Astrocyte (in vitro differentiated cells and primary cell): ENCODE measurements around the gene HBP1. TPM values are rescaled to one million over a fixed set of nuclear protein-coding genes. Genes with fewer than 3 reads are reported as not detected.

Experiments used
- DNase-seq: peaks from one replicate; pipeline ENCODE4 v3.0.0-alpha.2; 2010; ENCODE audit warnings: low read depth
- FAIRE-seq: peaks from 2 replicates; lab custom pipeline; 2011; peaks lifted over from hg19 to GRCh38; lab: Jason Lieb, UNC
- H2AFZ ChIP-seq: 2 replicates; pipeline ENCODE4 v1.6.0; 2012; ENCODE audit warnings: low read depth, low read length, inconsistent platforms
- H3K27ac ChIP-seq: 2 replicates; pipeline ENCODE4 v1.5.1; 2011; ENCODE audit warnings: low read depth, low read length, inconsistent platforms
- H3K27me3 ChIP-seq: 2 replicates; pipeline ENCODE4 v1.6.0; 2011; ENCODE audit warnings: low read length, inconsistent platforms; ENCODE audit not compliant: insufficient read depth
- H3K36me3 ChIP-seq: 2 replicates; pipeline ENCODE4 v1.5.1; 2011; ENCODE audit warnings: low read length, inconsistent platforms; ENCODE audit not compliant: insufficient read depth
- H3K4me1 ChIP-seq: 2 replicates; pipeline ENCODE4 v1.5.1; 2011; ENCODE audit warnings: low read length, inconsistent platforms; ENCODE audit not compliant: insufficient read depth
- H3K4me2 ChIP-seq: 2 replicates; pipeline ENCODE4 v1.6.0; 2012; ENCODE audit warnings: low read length, inconsistent platforms
- H3K4me3 ChIP-seq: 2 replicates; pipeline ENCODE4 v1.5.1; 2011; ENCODE audit warnings: low read depth, mild to moderate bottlenecking, low read length, inconsistent platforms; ENCODE audit not compliant: insufficient read depth
- H3K79me2 ChIP-seq: 2 replicates; pipeline ENCODE4 v1.6.0; 2012; ENCODE audit warnings: mild to moderate bottlenecking, low read length, inconsistent platforms; ENCODE audit not compliant: insufficient read depth
- H3K9ac ChIP-seq: 2 replicates; pipeline ENCODE4 v1.6.0; 2012; ENCODE audit warnings: mild to moderate bottlenecking, low read length, inconsistent platforms
- H3K9me3 ChIP-seq: 2 replicates; pipeline ENCODE4 v1.5.1; 2012; ENCODE audit warnings: low read depth, mild to moderate bottlenecking, low read length, inconsistent platforms; ENCODE audit not compliant: insufficient read depth
- H4K20me1 ChIP-seq: 2 replicates; pipeline ENCODE4 v1.6.0; 2012; ENCODE audit warnings: low read length, inconsistent platforms; ENCODE audit not compliant: insufficient read depth
- H3K27ac Mint-ChIP-seq: one replicate; pipeline ENCODE4 v1.8.0; 2021; ENCODE audit warnings: mild to moderate bottlenecking, mixed read lengths; ENCODE audit not compliant: unreplicated experiment
- H3K27me3 Mint-ChIP-seq: one replicate; pipeline ENCODE4 v1.8.0; 2021; ENCODE audit warnings: low read depth, mixed read lengths; ENCODE audit not compliant: unreplicated experiment
- H3K36me3 Mint-ChIP-seq: one replicate; pipeline ENCODE4 v1.8.0; 2021; ENCODE audit warnings: low read depth, mixed read lengths; ENCODE audit not compliant: unreplicated experiment
- H3K4me1 Mint-ChIP-seq: one replicate; pipeline ENCODE4 v1.8.0; 2021; ENCODE audit warnings: low read depth, mixed read lengths; ENCODE audit not compliant: unreplicated experiment
- H3K4me3 Mint-ChIP-seq: one replicate; pipeline ENCODE4 v1.8.0; 2021; ENCODE audit warnings: mild to moderate bottlenecking, moderate library complexity, mixed read lengths; ENCODE audit not compliant: unreplicated experiment
- H3K9me3 Mint-ChIP-seq: one replicate; pipeline ENCODE4 v1.8.0; 2021; ENCODE audit warnings: mild to moderate bottlenecking, mixed read lengths; ENCODE audit not compliant: unreplicated experiment
- EZH2 ChIP-seq: IDR thresholded peaks from 2 replicates; pipeline ENCODE4 v1.6.1; 2012; ENCODE audit warnings: mild to moderate bottlenecking, low read length, inconsistent platforms; ENCODE audit not compliant: insufficient read depth
- total RNA-seq: library from RNA; stranded (reverse); gene quantifications from 2 replicates; pipeline ENCODE4 v1.2.1, GENCODE V29; 2021
- TF ChIP-seq, protein P1 (sequence below): IDR thresholded peaks from 2 replicates; pipeline ENCODE4 v1.5.1; 2011; ENCODE audit warnings: low read depth, mild to moderate bottlenecking, inconsistent platforms, low read length, moderate library complexity; ENCODE audit not compliant: insufficient read depth

HBP1 gene
- total RNA-seq, 1 donor from 2014 or later, result 46.2 TPM

DNA sequence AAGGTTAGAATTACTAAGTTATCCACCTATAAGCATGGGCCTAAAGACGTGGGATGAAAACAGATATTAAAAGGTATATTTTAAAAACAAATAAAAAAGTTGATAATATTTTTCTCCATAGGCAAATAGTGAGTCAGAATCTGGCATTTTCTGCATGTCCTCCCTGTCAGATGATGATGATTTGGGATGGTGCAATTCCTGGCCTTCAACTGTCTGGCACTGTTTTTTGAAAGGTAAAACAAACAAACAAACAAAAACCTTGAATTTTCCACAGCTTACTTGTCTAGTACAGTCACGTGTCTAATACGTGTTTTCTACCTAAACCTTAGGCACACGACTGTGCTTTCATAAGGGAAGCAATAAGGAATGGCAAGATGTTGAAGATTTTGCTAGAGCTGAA is 17.4 kb downstream of the HBP1 start:
- Mint-ChIP-seq H3K4me3 (no peak overlapping the region), H3K4me1 (no peaks in the 10 kb centered on the region), H3K9me3 (no peaks in the 10 kb centered on the region), H3K36me3 (peaks cover 15% of the 10 kb centered on the region), H3K27ac (no peak overlapping the region), H3K27me3 (no peaks in the 10 kb centered on the region)
- no peak for DNase-seq
- no peaks in the 10 kb centered on the region for H3K79me2 ChIP-seq
- peaks cover 36% of the 10 kb centered on the region for H3K36me3 ChIP-seq
- no peak overlapping the region for H3K4me3 ChIP-seq
- no peak overlapping the region for H2AFZ ChIP-seq
- H3K4me2 ChIP-seq, result no peak overlapping the region
- no peak for FAIRE-seq
- H3K27me3 ChIP-seq, result no peaks in the 10 kb centered on the region
- H3K4me1 ChIP-seq, result no peaks in the 10 kb centered on the region
- no peak overlapping the region for H3K27ac ChIP-seq
- TF ChIP-seq, protein P1, sequence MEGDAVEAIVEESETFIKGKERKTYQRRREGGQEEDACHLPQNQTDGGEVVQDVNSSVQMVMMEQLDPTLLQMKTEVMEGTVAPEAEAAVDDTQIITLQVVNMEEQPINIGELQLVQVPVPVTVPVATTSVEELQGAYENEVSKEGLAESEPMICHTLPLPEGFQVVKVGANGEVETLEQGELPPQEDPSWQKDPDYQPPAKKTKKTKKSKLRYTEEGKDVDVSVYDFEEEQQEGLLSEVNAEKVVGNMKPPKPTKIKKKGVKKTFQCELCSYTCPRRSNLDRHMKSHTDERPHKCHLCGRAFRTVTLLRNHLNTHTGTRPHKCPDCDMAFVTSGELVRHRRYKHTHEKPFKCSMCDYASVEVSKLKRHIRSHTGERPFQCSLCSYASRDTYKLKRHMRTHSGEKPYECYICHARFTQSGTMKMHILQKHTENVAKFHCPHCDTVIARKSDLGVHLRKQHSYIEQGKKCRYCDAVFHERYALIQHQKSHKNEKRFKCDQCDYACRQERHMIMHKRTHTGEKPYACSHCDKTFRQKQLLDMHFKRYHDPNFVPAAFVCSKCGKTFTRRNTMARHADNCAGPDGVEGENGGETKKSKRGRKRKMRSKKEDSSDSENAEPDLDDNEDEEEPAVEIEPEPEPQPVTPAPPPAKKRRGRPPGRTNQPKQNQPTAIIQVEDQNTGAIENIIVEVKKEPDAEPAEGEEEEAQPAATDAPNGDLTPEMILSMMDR, result no peak
- no peak for TF ChIP-seq EZH2
- H3K9ac ChIP-seq, result no peak overlapping the region
- no peaks in the 10 kb centered on the region for H3K9me3 ChIP-seq
- H4K20me1 ChIP-seq, result peaks cover 7% of the 10 kb centered on the region

DNA sequence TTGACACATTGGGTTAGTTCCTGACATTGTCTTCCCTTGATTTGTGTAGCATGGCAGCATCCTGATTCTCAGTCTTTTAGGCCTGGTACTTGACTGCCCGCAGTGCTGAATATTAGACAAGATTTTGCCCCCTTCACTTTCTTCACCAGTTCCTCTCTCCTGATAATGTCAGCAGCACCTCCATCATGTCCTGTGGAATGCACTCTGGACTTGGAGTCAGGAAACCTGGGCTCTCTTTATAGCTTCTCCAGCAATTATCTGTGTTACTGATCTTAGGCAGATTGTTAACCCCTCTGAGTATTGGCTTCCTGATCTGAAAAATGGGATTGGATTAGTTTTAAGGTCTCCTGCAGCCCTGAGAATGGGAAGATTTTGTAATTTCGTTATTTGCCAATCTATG is 19.0 kb downstream of the HBP1 start:
- H3K4me3 ChIP-seq, result no peak overlapping the region
- no peaks in the 10 kb centered on the region for H3K9me3 Mint-ChIP-seq
- H3K79me2 ChIP-seq, result no peaks in the 10 kb centered on the region
- no peak for DNase-seq
- no peak overlapping the region for H3K27ac Mint-ChIP-seq
- H3K4me2 ChIP-seq, result no peak overlapping the region
- no peak overlapping the region for H3K9ac ChIP-seq
- peaks cover 15% of the 10 kb centered on the region for H3K36me3 Mint-ChIP-seq
- FAIRE-seq, result no peak
- H3K4me3 Mint-ChIP-seq, result no peak overlapping the region
- H4K20me1 ChIP-seq, result peaks cover 8% of the 10 kb centered on the region
- H3K4me1 Mint-ChIP-seq, result no peaks in the 10 kb centered on the region
- no peaks in the 10 kb centered on the region for H3K9me3 ChIP-seq
- TF ChIP-seq, protein P1, result no peak
- no peak for TF ChIP-seq EZH2
- H2AFZ ChIP-seq, result no peak overlapping the region
- H3K36me3 ChIP-seq, result peaks cover 34% of the 10 kb centered on the region
- H3K27me3 Mint-ChIP-seq, result no peaks in the 10 kb centered on the region
- H3K4me1 ChIP-seq, result no peaks in the 10 kb centered on the region
- H3K27me3 ChIP-seq, result no peaks in the 10 kb centered on the region
- no peak overlapping the region for H3K27ac ChIP-seq

DNA sequence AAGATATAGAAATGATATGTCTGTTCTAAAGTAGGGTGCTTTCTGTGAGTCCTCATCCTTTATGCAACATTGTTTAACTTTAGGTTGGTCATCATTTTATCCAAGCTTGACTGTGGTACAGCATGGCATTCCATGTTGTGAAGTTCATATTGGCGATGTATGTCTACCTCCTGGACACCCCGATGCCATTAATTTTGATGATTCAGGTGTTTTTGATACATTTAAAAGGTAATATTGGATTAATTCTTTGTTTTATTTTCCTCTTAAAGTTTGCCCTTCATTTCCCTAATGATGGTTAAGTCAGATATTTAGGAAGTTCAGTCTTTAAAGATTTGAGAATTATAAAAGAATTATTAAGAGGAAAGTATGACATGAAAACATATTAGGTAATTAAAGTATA is 21.3 kb downstream of the HBP1 start:
- Histone ChIP-seq H3K79me2 (no peaks in the 10 kb centered on the region), H2AFZ (no peak overlapping the region), H3K27me3 (no peaks in the 10 kb centered on the region), H3K36me3 (peaks cover 35% of the 10 kb centered on the region), H4K20me1 (peaks cover 10% of the 10 kb centered on the region), H3K4me2 (no peak overlapping the region), H3K4me1 (no peaks in the 10 kb centered on the region), H3K9ac (no peak overlapping the region), H3K4me3 (no peak overlapping the region), H3K27ac (no peak overlapping the region), H3K9me3 (no peaks in the 10 kb centered on the region)
- Mint-ChIP-seq H3K27me3 (no peaks in the 10 kb centered on the region), H3K9me3 (no peaks in the 10 kb centered on the region), H3K4me1 (no peaks in the 10 kb centered on the region), H3K36me3 (peaks cover 9% of the 10 kb centered on the region), H3K4me3 (no peak overlapping the region), H3K27ac (no peak overlapping the region)
- DNase-seq, result no peak
- no peak for FAIRE-seq
- TF ChIP-seq EZH2, result no peak
- TF ChIP-seq, protein P1, result no peak
